ENCODE results near the gene RABL3. TPM values are rescaled to one million over a fixed set of nuclear protein-coding genes. Genes with fewer than 3 reads are reported as not detected.
"Not testable (repeated sequence)": the region's sequence is repeated elsewhere in the genome, so short reads cannot be mapped to it uniquely, and the experiment has no call there.

RABL3 gene
- total RNA-seq, 1 donor from 2014 or later = 42.7 TPM

DNA sequence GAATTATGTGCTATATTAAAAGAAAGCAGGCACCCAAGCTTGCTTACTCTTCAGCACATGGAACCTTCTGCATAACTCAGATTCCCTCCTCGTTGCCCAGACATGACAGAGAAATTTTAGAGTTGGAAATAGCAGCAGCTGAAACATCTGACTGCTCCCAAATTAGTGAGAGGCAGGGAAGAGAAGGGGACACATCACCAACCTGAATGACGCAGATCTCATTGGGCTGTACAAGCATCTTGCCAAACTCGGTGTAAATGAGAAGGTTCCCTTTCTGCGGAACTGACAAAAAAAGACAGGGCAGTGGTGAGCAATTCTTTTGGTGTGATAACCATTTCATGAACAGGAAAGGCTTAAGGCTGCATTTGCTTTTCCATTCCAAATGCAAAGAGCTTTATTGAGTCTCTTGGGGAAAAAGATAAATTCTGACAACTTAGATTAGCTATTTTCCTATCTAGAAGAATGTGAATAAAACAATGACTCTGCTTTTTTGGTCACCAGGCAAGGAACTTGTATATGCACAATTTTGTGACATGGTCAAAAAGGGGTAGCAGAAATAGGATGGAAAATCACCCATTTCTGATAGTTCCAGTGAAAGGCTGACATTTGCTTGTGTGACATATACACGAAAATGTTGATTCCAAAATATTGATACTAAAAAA lies 95.4 kb downstream of the RABL3 start:
- DNase-seq (ENCODE audit: low read depth) = no peak

DNA sequence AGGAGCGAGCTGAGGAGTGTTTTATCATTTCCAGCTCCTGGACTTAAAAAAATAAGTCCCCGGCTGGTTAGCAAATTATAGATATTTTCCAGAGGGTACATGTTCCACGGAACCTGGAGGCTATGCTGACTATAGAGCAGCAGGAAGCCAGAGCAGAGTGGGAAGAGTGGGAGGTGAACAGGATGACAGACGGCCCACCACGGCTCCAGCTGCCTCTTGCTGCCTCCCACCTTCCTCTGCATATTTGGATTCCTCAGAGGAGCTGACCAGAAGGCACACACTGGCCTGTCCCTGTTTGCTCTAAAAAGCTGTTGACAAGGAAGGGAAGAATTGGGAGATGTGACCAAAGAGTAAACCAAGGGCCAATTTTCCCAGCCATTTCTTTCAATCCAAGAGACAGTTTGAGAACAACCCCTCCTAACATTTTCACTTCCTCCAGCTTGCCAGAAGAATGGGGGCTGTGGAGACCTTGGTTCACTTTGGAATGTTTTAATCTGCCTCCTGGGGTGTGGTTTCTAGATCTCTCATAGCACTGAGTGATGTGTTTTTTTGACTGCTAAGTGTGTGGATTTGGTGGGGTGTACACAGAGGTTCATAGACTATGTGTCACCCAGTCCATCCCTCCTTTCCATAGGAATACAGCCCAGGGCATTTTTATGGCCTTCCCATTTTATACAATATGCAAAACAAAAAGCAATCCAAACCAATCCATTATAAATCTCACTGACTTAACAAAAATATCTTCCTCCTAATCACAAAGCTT lies 97.1 kb downstream of the RABL3 start:
- DNase-seq (ENCODE audit: low read depth) = no peak

DNA sequence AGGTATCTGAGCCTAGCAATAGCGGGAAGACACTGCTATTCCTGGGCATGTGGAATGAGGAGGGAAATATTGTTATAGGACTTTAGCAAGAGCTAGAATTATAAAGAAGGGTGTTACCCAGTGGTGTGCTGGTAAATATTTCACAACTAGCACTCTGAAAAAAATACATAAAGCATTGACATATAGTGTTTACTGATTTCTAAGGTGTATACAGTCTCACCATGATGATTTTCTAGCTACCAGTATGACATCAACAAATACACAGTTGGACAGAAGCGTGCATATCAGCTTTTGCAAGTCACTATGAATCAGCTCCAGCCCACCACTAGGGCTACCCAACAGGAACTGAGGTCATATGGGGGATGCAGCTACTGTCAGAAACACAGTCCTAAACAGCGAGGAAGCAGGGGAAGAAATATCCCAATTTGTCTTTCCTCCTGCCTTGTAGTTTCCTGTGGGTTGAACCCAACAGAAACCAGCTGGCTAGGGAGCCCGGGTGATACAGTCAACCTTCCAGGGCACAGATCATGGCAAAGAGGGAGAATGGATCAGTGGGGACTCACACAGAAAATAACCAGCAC lies 99.9 kb downstream of the RABL3 start:
- peak; percentile 7 for DNase-seq (ENCODE audit: low read depth)

DNA sequence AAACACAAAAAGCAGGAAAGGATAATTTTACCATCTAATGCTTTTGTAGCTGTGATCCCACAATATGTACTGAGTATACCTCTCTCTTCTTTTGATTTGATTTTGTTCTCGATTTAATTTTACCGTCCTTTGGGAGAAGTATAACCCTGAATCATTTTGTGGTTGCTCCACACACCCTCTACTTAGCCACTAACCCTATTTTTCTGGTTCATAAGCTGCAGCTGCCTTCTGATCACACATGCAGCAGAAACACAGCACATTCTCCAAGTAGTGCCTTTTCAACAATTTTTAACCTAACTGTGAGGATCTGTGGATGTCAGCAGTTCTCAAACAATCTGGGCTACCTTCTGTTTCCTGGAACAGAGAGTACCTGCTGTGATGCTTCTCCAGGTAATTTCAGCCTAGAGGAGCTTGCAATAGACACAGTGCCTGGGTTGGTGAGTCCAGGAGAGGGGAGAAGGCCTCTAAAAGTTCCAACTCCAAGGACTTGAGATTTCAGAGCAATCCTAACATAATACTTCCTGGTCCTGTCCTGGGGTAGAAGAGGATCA lies 100.5 kb downstream of the RABL3 start:
- DNase-seq (ENCODE audit: low read depth) = peak; percentile 11

DNA sequence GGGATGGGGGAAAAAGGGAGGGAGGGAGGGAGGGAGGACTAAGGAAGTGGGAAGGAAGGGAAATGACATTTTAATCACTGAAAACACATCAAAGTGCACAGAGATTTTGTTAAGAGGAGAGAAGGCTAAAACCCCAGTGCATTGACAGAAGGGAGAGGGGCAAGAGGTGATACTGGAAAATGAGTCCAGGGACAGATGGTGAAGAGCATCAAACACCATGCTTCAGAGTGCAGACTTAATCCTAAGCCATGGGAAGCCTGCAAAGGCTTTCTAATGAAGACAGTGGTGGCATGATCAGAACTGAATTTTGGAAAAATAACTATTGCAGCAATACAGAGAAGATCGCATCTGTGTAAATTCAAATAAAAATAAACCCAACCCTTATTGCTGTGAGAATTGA lies 102.1 kb downstream of the RABL3 start:
- no peak for DNase-seq (ENCODE audit: low read depth)

DNA sequence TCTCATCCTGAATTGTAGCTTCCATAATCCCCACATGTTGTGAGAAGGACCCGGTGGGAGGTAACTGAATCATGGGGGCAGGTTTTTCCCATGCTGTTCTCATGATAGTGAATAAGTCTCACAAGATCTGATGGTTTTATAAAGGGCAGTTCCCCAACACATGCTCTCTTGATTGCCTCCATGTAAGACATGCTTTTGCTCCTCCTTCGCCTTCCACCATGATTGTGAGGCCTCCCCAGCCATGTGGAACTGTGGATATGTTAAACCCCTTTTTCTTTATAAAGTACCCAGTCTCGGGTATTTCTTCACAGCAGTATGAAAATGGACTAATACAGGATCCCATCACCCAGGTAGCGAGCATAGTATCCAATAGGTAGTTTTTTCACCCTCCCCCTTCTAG lies 103.5 kb downstream of the RABL3 start:
- not testable (repeated sequence) for DNase-seq (ENCODE audit: low read depth)

DNA sequence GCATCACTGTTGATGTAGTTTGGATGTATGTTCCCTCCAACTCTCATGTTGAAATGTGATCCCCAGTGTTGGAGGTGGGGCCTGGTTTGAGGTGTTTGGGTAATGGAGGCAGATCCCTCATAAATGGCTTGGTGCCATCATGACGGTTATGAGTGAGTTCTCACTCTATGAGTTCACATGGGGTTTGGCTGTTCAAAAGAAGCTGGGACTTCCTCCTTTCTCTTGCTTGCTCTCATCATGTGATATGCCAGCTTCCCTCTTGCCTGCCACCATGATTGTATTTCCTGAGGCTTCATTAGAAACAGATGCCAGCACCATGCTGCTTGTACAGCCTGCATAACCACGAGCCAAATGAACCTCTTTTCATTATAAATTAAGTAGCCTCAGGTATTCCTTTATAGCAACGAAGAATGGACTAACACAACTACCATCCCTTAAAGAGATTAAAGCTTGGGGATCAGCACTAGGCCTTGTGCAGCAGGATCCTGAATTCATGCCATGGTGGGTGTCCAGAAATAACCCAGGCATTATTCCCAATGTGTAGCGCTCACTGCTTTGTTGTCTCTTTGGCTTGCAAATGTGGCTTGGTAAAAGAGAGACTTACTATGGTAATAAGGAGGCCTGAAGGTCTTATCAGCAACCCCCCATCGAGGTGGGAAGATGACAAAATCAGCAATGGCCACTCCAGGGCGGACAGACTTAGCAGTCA lies 104.3 kb downstream of the RABL3 start:
- no peak for DNase-seq (ENCODE audit: low read depth)

DNA sequence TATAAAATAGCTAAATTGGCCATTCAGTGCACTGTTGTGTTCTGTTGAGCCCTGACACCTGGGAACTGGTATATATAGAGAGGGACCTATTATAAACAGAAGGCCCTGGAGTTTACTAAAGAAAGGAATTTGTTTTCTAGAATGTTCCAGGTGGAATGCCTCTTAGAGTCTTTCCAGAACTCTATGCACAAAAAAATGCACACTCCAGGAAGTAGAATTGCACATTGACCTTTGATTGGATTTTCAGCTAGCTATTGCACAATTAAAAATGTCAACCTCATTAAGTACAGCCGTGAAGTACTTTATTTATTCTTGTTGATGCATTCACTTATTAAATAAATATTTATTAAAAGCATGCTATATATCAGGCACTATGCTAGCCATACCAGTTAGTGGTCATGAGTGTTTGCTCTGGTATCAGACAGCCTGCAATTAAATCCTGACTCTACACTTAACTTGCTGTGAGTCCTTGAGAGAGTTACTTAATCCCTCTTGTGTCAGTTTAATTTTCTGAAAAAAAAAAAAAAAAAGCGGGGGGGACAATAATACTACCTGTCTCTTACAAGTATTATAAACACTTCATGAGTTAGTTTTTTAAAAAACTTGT lies 105.4 kb downstream of the RABL3 start:
- DNase-seq (ENCODE audit: low read depth) = peak; percentile 40

Other genes starting within 250 kb of the RABL3 start
- 42.5 and 51.9 TPM in 2 replicates for gene NDUFB4, start 146.2 kb downstream of the RABL3 start, total RNA-seq
- 27.3 and 91.5 TPM in 2 replicates for gene HGD, start 60.3 kb downstream of the RABL3 start, total RNA-seq
- 31.9 and 36.8 TPM in 2 replicates for gene GTF2E1, start 228 bp upstream of the RABL3 start, total RNA-seq
- 0.05 TPM in 1 of 2 replicates, not detected in the other for gene STXBP5L, start 165.7 kb upstream of the RABL3 start, total RNA-seq